BJ (cell line): ENCODE measurements around the gene MAT2A. TPM values are rescaled to one million over a fixed set of nuclear protein-coding genes. Genes with fewer than 3 reads are reported as not detected.

Experiments used
- CTCF ChIA-PET: fragments of 350-600 bp; formaldehyde crosslinking; extraction: SDS; loops from one replicate; lab custom pipeline; 2021; ENCODE audit warnings: antibody characterized with exemption, inconsistent platforms; lab: Yijun Ruan, JAX
- POLR2A ChIA-PET: fragments of 300-600 bp; sonication (Branson Sonifier 250); formaldehyde crosslinking; extraction: SDS; loops from one replicate; lab custom pipeline; 2021; ENCODE audit warnings: antibody characterized with exemption; lab: Charles Lee
- DNase-seq: peaks from one replicate; pipeline ENCODE4 v3.0.0-alpha.2; 2011; ENCODE audit warnings: low read depth
- H3K27me3 ChIP-seq: 2 replicates; pipeline ENCODE4 v1.6.0; 2011; ENCODE audit warnings: low read length; ENCODE audit not compliant: control insufficient read depth, insufficient read depth
- H3K36me3 ChIP-seq: 2 replicates; pipeline ENCODE4 v1.5.1; 2011; ENCODE audit warnings: low read length; ENCODE audit not compliant: control insufficient read depth, insufficient read depth
- H3K4me3 ChIP-seq: 2 replicates; pipeline ENCODE4 v1.5.1; 2011; ENCODE audit warnings: low read depth, mild to moderate bottlenecking, control low read depth, low read length
- CTCF ChIP-seq: IDR thresholded peaks from 2 replicates; pipeline ENCODE4 v1.5.1; 2011; ENCODE audit warnings: low read depth, mild to moderate bottlenecking, control low read depth, inconsistent platforms, low read length, moderate library complexity; ENCODE audit not compliant: insufficient read depth
- polyA plus RNA-seq: library from polyadenylated mRNA; depleted of rRNA; stranded (reverse); fragments of >200 nt; gene quantifications from 2 replicates; pipeline ENCODE4 v1.2.3, GENCODE V29; 2011

The MAT2A gene
- polyA plus RNA-seq, 1 experiment, result 302 TPM

DNA sequence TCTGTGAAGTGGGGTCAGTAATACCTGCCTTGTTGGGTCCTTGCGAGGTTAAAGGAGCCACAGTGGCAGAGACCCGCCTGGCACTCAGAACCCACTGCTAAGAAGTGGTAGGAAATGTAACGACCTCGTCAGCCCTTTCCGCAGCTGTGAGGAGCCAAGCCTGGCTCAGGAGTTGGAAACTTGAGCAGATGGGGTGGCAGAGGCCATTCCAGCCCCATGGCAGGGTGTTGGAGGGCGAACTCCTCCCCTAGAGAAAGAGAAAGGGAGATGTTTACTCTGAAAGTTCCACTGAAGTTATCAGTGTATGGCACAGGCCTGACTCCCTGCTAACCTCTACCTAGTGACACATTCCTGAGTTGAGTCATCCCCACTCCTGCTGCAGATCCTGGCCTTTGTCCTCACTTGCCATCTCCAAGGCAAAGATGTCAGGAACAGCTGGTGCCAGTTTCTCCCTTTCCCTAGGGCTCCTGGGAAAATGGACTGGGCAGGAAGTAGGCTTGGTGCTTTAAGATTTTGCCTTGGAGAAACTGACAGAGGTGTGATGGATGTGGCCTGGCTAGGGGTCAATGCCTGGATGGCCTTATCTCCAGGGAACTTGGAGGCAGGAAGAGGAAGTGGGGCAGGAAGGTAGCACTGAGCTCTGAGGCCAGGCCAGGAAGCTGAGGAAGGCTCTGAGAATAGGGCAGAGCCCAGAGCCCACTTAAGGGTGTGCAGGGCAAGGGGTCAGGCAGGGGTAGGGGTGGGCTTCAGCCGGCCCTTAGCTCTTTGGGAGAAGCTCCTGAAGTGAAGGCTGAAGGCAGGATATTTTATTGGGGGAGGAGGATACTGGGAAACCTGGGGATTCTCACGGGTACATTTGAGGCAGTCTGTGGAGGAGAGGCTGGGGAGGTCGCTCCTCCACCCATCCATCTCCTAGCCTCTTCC is 46.2 kb downstream of the MAT2A start:
- DNase-seq, result no peak
- Histone ChIP-seq H3K4me3 (peak overlapping the region; percentile 61), H3K36me3 (no peaks in the 10 kb centered on the region), H3K27me3 (no peaks in the 10 kb centered on the region)
- ChIA-PET POLR2A (interaction anchor here (0.6 kb wide), 2 partner anchors 13 to 27 kb away, joined by 4 to 5 read pairs; partner anchors contain the start of gene C2orf68), CTCF (interaction anchor here (1.0 to 1.6 kb wide), 3 partner anchors 9 to 33 kb away, joined by 4 read pairs; no protein-coding TSS in a partner anchor)
- TF ChIP-seq CTCF, result no peak

GRCh38 chr2:85585781-85586105 is 46.8 kb downstream of the MAT2A start:
- H3K4me3 ChIP-seq, result no peak overlapping the region
- ChIA-PET POLR2A (interaction anchor here (0.6 kb wide), 1 partner anchor 26 kb away, joined by 4 read pairs; the partner anchor contains the start of gene C2orf68), CTCF (interaction anchor here (1.0 to 1.3 kb wide), 2 partner anchors 9 to 34 kb away, joined by 4 read pairs; no protein-coding TSS in a partner anchor)
- no peak for DNase-seq
- TF ChIP-seq CTCF, result no peak
- no peaks in the 10 kb centered on the region for H3K27me3 ChIP-seq
- no peaks in the 10 kb centered on the region for H3K36me3 ChIP-seq

GRCh38 chr2:85588236-85588635 is 49.3 kb downstream of the MAT2A start:
- DNase-seq, result no peak
- no peak for TF ChIP-seq CTCF
- Histone ChIP-seq H3K4me3 (no peak overlapping the region), H3K27me3 (no peaks in the 10 kb centered on the region), H3K36me3 (peaks cover 1% of the 10 kb centered on the region; the same call in 1 of the 2 replicates)
- CTCF ChIA-PET, result interaction anchor here (1.1 to 1.6 kb wide), 2 partner anchors 17 to 36 kb away, joined by 3 to 4 read pairs; no protein-coding TSS in a partner anchor
- POLR2A ChIA-PET, result no interaction called here

- POLR2A ChIA-PET, result no interaction called here
- no peak for DNase-seq
Measured at GRCh38 chr2:85588645-85589044, 49.7 kb downstream of the MAT2A start.

More at GRCh38 chr2:85588645-85589044, 49.7 kb downstream of the MAT2A start:
- TF ChIP-seq CTCF, result no peak
- CTCF ChIA-PET, result interaction anchor here (1.1 kb wide), 1 partner anchor 17 kb away, joined by 3 read pairs; no protein-coding TSS in a partner anchor
- Histone ChIP-seq H3K27me3 (no peaks in the 10 kb centered on the region), H3K4me3 (no peak overlapping the region), H3K36me3 (peaks cover 1% of the 10 kb centered on the region; the same call in 1 of the 2 replicates)
